GM03348 (cell line): ENCODE data around the gene CLDN34.

Experiments used
- DNase-seq: peaks from one replicate; pipeline ENCODE4 v3.0.0; 2012; ENCODE audit warnings: low spot score

Gene CLDN34

GRCh38 chrX:10016519-10017132, 49.5 kb downstream of the CLDN34 start:
- DNase-seq = no peak

- peak; percentile 44 for DNase-seq
Observed at GRCh38 chrX:10017872-10018271, 50.7 kb downstream of the CLDN34 start.
